Measurements from ENCODE around the gene LRIG2.

DNA sequence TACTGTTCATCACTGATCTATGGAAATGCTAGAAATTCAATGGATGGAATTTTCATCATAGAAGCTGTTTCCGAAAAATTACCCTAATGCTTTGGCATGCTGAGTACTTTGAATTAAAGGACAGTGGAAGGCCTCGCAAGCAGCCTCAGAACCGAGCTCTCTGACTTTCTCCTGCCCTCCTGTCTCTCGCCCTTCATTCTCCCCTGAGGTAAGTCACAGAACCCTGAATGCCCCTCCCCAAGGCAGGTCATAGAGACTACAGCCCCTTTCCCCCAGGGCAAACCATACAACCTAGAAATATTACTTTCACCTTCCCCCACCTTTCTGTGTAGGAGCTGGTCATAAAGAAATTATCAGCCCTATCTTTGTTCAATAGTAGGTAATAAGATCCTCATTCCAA, 74.8 kb downstream of the LRIG2 start:
- TF ChIP-seq POLR2A (IDR thresholded peaks at IDR 0.05) (no peak), POLR2AphosphoS5 (IDR thresholded peaks at IDR 0.05) (no peak)
- TF ChIP-seq, protein P1, sequence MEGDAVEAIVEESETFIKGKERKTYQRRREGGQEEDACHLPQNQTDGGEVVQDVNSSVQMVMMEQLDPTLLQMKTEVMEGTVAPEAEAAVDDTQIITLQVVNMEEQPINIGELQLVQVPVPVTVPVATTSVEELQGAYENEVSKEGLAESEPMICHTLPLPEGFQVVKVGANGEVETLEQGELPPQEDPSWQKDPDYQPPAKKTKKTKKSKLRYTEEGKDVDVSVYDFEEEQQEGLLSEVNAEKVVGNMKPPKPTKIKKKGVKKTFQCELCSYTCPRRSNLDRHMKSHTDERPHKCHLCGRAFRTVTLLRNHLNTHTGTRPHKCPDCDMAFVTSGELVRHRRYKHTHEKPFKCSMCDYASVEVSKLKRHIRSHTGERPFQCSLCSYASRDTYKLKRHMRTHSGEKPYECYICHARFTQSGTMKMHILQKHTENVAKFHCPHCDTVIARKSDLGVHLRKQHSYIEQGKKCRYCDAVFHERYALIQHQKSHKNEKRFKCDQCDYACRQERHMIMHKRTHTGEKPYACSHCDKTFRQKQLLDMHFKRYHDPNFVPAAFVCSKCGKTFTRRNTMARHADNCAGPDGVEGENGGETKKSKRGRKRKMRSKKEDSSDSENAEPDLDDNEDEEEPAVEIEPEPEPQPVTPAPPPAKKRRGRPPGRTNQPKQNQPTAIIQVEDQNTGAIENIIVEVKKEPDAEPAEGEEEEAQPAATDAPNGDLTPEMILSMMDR (IDR thresholded peaks at IDR 0.05): no peak

Data from transverse colon (tissue), 4 donors.